Limb (tissue), 2 donors: ENCODE data around the gene GPR101.
A peak's percentile ranks its signal among the peaks of the same experiment; 100 is the strongest.

Source experiments
- DNase-seq, 2 donors: peaks; one replicate each; pipeline ENCODE4 v3.0.0-alpha.2; 2016; ENCODE audit errors: extremely low spot score in 2 of 2

Gene GPR101, protein sequence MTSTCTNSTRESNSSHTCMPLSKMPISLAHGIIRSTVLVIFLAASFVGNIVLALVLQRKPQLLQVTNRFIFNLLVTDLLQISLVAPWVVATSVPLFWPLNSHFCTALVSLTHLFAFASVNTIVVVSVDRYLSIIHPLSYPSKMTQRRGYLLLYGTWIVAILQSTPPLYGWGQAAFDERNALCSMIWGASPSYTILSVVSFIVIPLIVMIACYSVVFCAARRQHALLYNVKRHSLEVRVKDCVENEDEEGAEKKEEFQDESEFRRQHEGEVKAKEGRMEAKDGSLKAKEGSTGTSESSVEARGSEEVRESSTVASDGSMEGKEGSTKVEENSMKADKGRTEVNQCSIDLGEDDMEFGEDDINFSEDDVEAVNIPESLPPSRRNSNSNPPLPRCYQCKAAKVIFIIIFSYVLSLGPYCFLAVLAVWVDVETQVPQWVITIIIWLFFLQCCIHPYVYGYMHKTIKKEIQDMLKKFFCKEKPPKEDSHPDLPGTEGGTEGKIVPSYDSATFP

DNA sequence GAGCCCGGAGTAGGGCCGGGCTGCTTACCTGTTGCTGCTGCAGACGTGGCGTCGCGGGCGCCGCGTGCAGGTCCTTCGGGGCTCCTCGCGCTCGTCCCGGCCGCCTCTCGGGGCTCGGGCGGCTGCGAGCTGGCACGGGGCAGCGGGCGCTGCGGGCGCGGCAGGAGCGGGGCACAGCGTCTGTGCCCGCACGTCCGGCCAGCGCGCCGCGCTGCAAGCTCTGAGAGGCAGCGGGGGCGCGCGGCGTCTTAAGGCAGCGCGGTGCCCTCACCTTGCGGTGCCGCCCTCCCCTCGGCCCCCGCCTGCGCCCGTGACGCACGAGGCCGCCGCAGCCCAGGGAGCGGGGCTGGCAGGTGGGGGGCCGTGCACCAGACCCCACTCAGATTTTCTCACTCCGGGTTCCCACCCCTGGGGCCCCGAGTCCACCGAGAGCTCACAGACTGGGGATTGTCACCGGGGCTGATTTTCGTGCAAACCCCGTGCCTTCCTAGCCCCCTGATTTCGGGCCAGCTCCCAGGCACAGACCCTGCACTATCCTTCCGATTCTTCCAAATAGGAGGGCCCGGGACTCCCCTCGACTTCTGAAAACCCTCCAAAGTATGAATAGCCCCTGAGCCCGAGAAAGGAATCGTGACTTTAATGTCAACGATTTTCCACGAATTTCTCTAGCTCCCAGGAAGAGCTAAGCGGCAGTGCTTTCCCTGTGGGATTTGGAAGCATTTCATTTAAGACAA lies at the start of gene GPR101:
Gene GPR101, minus strand, starts transcription at position 222 of the 734 bp plus-strand sequence. CDS start 2,321 bp downstream, outside the sequence.
- DNase-seq = no peak

DNA sequence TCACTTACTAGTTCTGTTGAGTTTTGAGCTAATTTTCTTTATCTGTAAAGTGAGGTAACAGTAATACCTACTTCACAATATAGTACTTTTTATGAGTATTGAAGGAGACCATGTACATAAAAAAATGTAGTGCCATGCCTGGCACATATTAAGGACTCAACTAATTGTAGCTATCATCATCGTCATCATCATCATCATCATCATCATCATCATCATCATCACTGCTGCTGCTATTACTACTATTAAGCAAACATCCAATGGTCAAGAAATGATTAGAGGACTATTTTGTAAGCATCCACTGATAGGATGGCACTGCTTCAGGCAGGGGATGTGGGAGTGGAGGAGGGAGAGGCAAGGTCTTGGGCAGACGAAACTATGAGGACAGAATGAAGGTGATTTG lies 47.4 kb upstream of the GPR101 start:
- no peak for DNase-seq

DNA sequence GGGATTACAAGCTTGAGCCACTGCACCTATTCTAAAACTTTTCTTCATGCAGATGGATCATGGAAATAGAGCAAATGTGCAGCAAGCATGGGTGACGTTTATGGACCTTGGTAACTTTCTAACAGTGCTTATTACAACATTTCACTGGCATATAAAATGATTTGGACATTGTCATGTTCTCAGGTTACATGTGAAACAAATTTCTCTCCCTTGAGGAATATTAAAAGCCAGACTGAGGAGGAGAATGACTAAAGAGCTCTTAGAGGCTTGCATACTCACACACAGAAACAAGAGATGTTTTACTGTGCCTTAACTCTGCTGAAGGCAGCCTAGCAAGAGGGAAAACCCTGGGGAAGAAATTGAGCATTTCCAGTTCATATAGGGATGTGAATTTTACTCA lies 38.6 kb upstream of the GPR101 start:
- DNase-seq = no peak

DNA sequence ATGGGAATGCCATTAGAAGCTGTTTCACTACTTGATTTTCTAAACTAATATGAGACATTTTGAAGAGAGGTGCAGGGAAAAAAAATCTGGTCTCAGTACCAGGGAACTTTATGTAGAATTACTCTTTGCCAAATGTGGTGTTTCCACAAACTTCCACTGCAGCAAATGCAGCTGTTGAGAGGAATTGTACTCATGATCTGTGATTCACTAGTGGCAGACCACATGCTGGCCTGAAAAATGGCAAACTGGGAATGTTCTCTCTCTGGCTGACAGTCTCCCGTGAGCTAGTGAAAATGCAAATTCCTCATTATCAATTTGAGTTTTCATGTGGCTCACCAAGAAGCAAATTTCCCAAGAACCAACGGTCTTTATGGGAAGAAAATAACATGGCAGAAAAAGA lies 37.8 kb upstream of the GPR101 start:
- DNase-seq = no peak

DNA sequence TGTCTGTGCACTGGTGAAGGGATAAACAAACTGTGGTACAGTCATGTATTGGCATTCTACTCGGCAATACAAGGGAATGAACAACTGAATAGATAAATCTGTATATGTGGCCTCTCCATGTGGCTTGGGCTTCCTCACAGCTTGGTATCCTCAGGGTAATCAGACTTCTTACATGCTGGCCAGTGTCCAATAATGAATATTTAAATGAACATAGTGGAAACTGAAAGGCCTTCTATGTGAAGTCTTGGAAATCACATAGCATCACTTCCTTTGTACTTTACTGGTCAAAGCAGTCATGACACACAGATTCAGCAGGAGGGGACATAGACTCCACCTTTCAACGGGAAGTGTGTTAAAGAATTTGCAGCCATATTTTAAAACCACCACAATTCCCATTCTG lies 33.4 kb upstream of the GPR101 start:
- no peak for DNase-seq

DNA sequence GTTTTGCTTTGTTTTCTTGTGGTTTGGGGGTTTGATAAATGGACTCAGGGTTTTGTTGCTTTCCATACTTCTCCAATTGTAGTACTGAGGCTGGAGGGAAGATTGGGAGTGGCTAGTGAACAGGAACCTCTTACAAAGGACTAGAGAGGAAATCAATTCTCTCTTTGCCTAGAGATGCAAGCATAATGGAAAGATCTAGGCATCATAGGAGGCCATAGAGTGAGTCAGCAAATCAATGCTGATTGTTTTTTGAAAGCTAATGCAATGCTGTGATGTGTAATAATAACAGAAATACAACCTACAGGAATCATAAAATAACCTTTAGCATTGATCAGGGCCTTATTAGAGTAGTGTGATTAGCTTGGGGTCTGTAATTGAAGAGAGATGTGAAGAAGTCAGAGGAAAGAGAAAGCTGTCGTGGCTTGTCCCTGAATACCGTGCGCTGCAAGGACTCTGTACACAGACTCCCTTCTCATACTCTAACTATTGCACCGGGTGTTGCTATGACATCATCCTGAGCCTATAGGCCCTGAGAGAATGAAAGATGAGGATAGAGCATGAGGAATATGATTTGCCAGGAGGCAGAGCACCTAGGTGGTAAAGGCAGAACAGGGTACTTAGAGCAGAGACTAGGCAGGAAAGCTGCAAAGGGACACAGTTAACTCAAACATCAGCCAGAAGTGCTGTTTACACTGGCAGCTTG lies 29.3 kb upstream of the GPR101 start:
- DNase-seq = no peak

DNA sequence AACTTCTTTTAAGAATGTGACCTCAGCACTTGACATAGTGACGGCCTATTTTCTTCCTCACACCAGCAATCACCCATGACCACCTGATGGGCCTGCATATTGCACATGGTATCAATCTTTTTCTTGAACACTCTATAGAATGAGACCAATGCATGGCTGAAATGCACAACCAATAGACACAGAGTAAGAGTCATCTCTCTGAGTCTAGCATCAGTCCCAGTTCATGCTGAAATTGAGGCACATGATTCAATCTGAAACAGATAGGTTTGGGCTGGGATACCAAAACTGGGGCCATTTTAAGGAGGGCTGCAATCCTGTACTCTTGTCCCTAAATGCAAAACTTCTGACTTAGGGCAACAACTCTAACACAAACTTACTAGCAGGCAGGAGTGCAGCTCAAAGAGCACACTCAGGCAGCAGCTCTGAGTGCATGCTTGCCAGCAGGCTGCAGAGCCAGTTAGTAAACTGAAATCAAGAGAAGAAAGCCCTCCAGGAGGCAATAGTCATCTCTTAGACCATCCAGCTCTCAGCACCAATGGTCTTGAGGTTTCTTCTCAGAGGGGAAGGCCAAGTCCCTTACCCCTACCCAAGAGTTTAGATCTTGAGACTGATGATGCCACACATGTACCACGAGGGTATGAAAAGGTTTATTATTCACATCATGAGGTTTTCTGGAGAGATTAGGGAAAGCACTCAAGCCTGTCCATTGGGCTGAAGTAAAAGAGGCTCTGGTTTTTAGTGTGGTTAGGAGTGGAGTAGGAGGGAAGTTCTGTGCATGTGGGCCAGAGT lies 24.7 kb upstream of the GPR101 start:
- no peak for DNase-seq

DNA sequence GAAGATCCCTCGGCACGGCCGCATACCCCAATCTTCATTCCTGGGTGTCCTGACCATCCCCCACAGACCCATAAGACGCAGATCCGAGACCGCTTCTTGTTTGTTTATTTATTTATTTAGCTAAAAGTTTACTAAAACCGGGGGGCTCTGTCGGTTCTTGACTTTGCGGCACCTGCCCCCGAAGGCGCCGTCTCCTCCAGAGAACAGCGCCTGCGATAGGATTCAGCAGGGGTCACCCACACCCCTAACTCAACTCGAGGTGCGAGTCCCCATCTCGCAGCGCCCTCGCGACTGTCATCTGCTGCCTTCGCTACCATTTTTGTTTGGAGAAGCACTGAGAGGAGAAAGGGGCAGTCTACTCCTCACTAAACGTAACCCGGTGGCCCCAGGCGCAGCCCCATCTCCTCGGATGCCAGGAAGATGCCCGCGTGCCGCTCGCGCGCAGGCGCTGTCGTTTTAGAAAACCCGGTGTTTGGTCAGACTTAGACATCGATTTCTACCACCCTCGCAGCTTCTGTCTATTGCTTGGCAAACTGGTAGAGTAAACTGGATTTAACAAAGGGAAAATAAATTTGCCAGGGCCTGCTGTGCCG lies 18.9 kb upstream of the GPR101 start:
- peak in 1 of 2 donors; percentile 32 for DNase-seq

DNA sequence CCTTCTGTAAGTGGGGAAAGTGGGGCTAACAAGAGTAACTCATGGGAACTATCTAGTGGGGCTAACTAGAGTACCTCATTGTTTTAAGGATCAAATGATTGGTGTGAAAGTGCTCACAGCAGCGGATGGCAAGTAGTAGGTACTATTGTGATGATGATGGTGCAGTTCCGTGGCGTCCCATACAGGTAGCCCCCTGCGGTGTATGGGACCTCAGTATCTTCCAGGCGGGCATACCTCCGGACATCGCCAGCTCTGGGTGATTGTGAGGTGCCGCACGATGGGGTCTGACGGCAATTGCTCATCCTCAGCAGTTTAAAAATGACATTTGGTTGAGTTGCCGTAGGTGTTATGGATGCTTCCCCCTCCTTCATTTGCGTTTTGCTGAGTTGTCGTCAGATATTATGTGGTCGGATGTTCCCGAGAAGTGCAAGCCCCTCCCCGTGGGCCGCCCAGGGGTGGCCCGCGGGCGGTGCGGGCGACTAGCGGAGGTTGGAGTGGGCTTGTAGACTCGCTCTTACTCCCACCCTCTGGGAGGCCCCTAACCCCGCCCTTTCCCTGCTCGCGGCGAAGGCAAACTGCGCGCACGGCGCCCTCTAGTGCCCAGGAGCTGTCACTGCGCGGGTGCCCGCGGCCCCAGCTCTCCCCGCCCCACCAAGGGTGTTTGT lies 18.3 kb upstream of the GPR101 start:
- DNase-seq = peak; percentile 50 to 83

DNA sequence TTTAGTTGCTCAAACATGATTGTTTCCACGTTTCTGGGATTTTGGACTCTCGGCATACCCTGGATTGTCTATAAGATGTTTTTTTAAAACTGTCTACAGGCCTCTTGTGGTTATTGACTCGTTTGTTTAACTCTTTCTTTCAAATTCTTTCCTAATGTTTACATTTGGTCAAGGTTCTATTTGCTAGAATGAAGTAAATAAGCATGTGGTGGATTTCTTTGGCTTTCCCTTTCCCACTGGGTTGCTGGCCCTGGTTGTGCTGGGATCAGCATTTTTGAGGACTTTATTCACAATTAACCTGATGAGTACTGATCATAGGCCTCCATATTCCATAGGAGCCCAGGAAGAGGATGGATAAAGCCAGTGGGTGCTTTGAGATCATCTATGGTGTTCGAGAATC lies 11.1 kb upstream of the GPR101 start:
- DNase-seq = no peak

DNA sequence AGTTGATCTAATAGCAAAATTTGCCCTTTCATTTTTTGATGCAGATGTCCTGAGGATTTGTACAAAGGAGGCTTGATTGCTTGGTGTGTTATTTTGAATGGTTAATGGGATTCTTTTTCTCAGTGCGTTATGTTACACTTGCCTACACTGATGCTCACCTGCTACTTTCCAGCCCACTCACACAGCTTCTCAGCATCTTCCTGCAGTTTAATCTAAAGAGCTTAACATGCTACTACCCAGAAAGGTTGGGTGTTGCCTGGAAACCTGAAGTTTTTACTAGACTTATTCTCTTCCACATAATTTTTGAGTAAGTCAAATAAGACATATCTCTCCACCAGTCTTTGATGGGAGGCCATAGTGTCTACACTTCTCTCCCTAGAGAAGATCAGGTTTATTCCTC lies 9.9 kb upstream of the GPR101 start:
- DNase-seq = no peak

DNA sequence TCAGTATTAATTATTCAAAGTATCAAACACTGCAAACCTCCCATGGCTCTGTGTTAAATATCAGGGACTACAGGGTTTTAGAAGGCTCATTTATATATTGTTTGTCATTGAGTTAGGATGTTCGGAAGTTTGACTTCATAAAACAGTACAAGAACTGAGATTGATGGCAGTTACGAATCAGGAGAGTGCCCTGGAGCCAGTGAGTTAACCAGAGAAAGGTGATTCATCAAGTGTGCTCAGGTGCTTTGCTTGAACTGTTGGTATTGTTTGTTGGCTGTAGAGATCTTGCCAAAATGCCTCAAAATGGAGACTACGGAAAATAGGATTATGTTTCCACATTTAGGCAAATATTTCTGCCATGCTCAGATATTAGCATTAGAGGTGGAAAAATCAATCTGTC lies 7.5 kb upstream of the GPR101 start:
- DNase-seq = no peak

DNA sequence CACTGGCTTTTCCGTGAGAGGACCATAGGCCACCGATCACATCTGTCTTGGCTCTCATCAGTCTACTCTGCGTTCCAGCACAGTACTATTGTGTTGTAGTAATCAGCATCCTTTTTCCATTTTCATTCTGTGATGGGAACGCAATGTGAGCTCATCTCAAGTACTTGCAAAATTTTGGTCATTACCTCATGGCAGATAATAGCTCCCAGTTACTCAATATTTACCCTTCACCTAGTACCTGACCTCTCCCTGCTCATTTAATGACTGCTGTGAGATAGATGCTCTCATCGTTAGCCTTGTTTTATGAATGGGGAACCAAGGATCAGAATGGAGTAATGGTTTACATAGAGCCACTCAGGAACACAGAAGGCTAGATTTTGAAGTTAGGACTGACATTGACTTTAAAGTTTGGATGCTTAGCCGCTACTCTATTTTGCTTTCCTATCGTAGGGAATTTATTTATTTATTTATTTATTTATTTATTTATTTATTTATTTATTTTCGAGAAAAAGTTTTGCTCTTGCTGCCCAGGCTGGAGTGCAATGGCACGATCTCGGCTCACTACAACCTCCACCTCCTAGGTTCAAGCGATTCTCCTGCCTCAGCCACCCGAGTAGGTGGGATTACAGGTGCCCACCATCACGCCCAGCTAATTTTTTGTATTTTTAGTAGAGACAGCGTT lies 6.5 kb upstream of the GPR101 start:
- no peak for DNase-seq

DNA sequence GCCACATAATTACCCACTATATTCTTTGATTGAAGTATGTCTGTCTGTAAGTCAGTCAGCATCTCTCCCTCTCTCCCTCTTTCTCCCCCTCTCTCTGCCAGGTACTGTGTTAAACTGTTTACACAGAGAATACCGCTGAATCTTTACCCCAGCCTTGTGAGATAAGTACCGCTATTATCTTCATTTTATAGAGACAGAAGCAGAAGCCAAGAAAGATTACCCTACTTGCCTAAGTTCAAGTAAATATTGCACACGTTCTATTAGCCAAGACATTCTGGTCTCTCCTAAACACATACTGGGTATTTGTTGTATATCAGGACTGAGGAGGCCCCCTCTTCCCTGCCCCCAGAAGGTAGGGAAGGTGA lies 695 bp upstream of the GPR101 start:
- no peak for DNase-seq

DNA sequence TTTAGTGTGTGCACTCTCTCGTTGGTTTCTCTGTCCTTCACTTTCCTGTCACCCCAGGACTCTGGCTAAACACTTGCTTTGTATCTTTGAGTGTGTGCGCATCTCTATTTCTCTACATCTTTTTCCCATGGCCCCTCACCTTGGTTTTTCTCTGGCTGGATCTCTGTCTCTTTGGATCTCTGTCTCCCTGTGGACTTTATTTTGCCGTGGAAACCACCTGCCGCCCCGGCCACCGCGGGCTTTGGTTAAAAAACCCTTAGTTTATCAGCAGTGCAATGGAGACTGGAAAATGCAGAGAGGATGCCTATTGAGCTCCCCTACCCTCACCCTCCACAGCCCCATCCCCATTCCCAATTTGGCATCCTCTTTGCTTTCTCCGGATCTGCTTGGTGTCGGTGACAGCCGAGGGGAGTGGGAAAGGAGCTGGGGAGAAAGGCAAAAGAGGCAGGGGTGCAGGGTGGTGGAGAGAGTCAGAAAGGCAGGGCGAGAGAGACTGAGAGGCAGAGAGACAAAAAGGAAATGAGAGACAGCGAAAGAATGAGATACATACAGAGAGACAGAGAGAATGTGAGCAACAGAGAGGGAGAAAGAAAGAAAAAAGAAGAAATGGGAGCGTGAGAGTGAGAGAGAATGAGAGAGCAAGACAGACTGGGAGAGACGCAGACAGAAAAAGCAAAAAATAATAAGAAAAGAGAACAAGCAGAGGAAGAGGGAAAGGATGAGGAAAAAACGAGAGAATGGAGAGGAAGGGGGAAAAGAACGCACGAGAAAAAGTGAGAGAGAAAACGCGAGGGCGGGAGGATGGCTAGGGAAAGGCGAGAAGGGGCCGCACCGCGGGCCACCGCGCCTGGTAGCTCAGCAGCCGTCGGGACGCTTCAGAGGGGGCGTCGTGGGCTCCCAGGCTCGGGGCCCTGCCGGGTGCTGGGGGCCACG lies 688 bp downstream of the GPR101 start:
- no peak for DNase-seq

DNA sequence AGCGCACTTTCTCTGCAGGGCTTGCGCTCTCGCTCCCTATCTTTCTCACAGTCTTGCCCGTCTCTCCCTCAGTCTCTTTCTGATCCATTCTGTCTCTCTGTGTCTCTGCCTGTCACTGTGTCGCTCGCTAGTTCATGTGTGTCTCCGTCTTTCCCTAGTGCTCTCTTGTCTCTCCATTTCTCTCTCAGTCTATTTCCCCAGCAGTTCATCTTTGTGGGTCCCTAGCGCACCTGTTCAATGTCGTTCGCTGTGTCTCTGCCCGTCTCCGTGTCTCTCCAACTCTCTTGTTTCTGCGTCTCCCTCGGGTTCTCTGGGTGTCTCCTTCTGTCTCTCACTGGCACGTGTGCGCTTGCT lies 1.5 kb downstream of the GPR101 start:
- DNase-seq = no peak

DNA sequence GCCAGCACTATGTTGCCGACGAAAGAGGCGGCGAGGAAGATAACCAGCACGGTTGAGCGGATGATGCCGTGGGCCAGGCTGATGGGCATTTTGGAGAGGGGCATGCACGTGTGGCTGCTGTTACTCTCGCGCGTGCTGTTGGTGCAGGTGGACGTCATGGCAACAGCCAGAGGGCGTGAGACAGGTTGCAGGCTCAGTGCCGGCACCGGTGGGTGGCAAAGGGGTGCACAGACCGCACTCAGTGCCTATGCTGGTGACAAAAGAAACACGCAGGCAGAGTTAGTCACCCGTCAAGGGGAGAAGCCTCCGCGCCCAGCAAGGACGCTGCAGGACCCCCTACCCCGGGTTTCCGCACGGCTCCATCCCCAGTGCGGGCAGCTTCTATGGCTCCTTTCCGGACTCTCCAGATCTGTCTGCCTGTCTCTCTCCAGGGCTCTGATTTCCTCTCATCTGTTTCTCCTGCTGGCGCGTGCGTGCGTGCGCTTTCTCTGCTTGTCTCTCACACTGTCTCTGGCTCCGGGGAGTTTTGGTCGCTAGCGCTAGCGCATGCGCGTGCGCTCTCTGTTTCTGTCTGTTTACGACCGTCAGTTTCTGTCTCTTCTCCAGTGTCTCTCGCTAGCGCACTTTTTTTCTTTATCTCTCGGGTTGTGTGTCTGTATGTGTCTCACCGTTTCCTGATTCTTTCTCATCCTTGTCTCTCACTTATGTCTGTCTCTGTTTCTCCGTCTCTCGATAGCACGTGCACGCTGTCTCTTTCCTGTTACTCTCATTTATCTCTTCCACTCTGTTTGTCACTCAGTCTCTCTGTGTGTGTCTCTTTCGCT lies 2.1 kb downstream of the GPR101 start:
- peak; percentile 9 to 44 for DNase-seq

DNA sequence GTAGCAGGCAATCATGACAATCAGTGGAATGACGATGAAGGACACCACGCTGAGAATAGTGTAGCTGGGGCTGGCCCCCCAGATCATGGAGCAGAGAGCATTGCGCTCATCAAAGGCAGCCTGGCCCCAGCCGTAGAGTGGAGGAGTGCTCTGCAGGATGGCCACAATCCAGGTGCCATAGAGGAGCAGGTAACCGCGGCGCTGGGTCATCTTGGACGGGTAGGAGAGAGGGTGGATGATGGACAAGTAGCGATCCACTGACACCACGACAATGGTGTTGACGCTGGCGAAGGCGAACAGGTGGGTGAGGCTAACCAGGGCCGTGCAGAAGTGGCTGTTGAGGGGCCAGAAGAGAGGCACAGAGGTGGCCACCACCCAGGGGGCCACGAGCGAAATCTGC lies 2.8 kb downstream of the GPR101 start:
- no peak for DNase-seq
